GM19395 (cell line): Measurements from ENCODE around the gene VILL.
"Not testable (repeated sequence)": the region's sequence is repeated elsewhere in the genome, so short reads cannot be mapped to it uniquely, and the experiment has no call there.

Experiments
- ATAC-seq: cut with Tn5 transposase; IDR thresholded peaks from one replicate; pipeline ENCODE4 v1.9.1; 2021; ENCODE audit warnings: mild to moderate bottlenecking, moderate library complexity; ENCODE audit not compliant: unreplicated experiment

VILL gene

GRCh38 chr3:38032328-38032865, 41.8 kb downstream of the VILL start:
- no peak for ATAC-seq

- ATAC-seq = not testable (repeated sequence)
These were observed 43.0 kb downstream of the VILL start for GRCh38 chr3:38033586-38033985.

GRCh38 chr3:38034335-38034734, 43.7 kb downstream of the VILL start:
- not testable (repeated sequence) for ATAC-seq

- no peak for ATAC-seq
These were observed 45.7 kb downstream of the VILL start for GRCh38 chr3:38036286-38036685.

- no peak for ATAC-seq
These were observed 46.3 kb downstream of the VILL start for GRCh38 chr3:38036906-38037305.

- ATAC-seq = peak; percentile 6
These were observed 47.9 kb downstream of the VILL start for GRCh38 chr3:38038447-38038911.

GRCh38 chr3:38039101-38039898, 48.7 kb downstream of the VILL start, which contains the start of gene DLEC1:
Gene DLEC1, plus strand, starts transcription at chr3:38039208. Its CDS starts 18 bp downstream, at chr3:38039226.
- peak; percentile 92 for ATAC-seq

- peak; percentile 54 for ATAC-seq
These were observed 49.3 kb downstream of the VILL start for GRCh38 chr3:38039899-38040261.

- no peak for ATAC-seq
These were observed 49.8 kb downstream of the VILL start for GRCh38 chr3:38040401-38040800.

- no peak for ATAC-seq
These were observed 52.9 kb downstream of the VILL start for GRCh38 chr3:38043486-38043885.

- no peak for ATAC-seq
These were observed 55.4 kb downstream of the VILL start for GRCh38 chr3:38046027-38046426.

- ATAC-seq = no peak
These were observed 56.2 kb downstream of the VILL start for GRCh38 chr3:38046821-38047220.

GRCh38 chr3:38047896-38048295, 57.3 kb downstream of the VILL start:
- no peak for ATAC-seq

- no peak for ATAC-seq
These were observed 59.0 kb downstream of the VILL start for GRCh38 chr3:38049358-38050126.

GRCh38 chr3:38051131-38051530, 60.5 kb downstream of the VILL start:
- ATAC-seq = no peak

- ATAC-seq = not testable (repeated sequence)
These were observed 62.7 kb downstream of the VILL start for GRCh38 chr3:38053286-38053685.

GRCh38 chr3:38053813-38054498, 63.4 kb downstream of the VILL start:
- not testable (repeated sequence) for ATAC-seq

- ATAC-seq = no peak
These were observed 64.0 kb downstream of the VILL start for GRCh38 chr3:38054499-38055001.
